ENCODE results near the gene XAF1. TPM values are rescaled to one million over a fixed set of nuclear protein-coding genes. Genes with fewer than 3 reads are reported as not detected.

Gene XAF1
- polyA plus RNA-seq, 1 of the 3 experiments (the other 2 are of a cell fraction), result 0.03 TPM

GRCh38 chr17:6793748-6794493 lies 38.1 kb downstream of the XAF1 start:
- H3K4me1 ChIP-seq (ENCODE audit: control insufficient read depth in 1 of 2, insufficient read depth in 2 of 2, low read depth in 1 of 2, low read length in 1 of 2), result no peaks in the 10 kb centered on the region
- TF ChIP-seq FOXJ3 (CRISPR knock-in tag; IDR thresholded peaks at IDR 0.05), result no peak
- TF ChIP-seq, protein P1, sequence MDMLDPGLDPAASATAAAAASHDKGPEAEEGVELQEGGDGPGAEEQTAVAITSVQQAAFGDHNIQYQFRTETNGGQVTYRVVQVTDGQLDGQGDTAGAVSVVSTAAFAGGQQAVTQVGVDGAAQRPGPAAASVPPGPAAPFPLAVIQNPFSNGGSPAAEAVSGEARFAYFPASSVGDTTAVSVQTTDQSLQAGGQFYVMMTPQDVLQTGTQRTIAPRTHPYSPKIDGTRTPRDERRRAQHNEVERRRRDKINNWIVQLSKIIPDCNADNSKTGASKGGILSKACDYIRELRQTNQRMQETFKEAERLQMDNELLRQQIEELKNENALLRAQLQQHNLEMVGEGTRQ (IDR thresholded peaks at IDR 0.05; ENCODE audit: borderline replicate concordance, low read depth, low read length), result no peak
- no peak for TF ChIP-seq SMC3 (IDR thresholded peaks at IDR 0.05; ENCODE audit: low read depth, low read length)
- TF ChIP-seq NFIC (IDR thresholded peaks at IDR 0.05; ENCODE audit: borderline replicate concordance), result no peak
- TF ChIP-seq RAD21 (IDR thresholded peaks at IDR 0.05; ENCODE audit: low read length), result no peak
- no peak for TF ChIP-seq SIN3A (IDR thresholded peaks at IDR 0.05; ENCODE audit: borderline replicate concordance, low read depth, low read length)
- no peak for TF ChIP-seq EP300 (IDR thresholded peaks at IDR 0.05; ENCODE audit: borderline replicate concordance in 1 of 2, low read depth in 1 of 2, low read length in 1 of 2)
- TF ChIP-seq, protein P2, sequence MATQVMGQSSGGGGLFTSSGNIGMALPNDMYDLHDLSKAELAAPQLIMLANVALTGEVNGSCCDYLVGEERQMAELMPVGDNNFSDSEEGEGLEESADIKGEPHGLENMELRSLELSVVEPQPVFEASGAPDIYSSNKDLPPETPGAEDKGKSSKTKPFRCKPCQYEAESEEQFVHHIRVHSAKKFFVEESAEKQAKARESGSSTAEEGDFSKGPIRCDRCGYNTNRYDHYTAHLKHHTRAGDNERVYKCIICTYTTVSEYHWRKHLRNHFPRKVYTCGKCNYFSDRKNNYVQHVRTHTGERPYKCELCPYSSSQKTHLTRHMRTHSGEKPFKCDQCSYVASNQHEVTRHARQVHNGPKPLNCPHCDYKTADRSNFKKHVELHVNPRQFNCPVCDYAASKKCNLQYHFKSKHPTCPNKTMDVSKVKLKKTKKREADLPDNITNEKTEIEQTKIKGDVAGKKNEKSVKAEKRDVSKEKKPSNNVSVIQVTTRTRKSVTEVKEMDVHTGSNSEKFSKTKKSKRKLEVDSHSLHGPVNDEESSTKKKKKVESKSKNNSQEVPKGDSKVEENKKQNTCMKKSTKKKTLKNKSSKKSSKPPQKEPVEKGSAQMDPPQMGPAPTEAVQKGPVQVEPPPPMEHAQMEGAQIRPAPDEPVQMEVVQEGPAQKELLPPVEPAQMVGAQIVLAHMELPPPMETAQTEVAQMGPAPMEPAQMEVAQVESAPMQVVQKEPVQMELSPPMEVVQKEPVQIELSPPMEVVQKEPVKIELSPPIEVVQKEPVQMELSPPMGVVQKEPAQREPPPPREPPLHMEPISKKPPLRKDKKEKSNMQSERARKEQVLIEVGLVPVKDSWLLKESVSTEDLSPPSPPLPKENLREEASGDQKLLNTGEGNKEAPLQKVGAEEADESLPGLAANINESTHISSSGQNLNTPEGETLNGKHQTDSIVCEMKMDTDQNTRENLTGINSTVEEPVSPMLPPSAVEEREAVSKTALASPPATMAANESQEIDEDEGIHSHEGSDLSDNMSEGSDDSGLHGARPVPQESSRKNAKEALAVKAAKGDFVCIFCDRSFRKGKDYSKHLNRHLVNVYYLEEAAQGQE (IDR thresholded peaks at IDR 0.05; ENCODE audit: low read depth, low read length), result no peak
- TF ChIP-seq JUND (IDR thresholded peaks at IDR 0.05), result no peak
- no peak for TF ChIP-seq TAF1 (IDR thresholded peaks at IDR 0.05; ENCODE audit: borderline replicate concordance, low read depth, low read length)
- TF ChIP-seq FOXM1 (IDR thresholded peaks at IDR 0.05; ENCODE audit: low read depth), result no peak
- no peak for TF ChIP-seq USF1 (IDR thresholded peaks at IDR 0.05; ENCODE audit: borderline replicate concordance, low read depth)
- H3K9me2 ChIP-seq, result no peaks in the 10 kb centered on the region
- H3K79me2 ChIP-seq (ENCODE audit: insufficient read depth), result no peaks in the 10 kb centered on the region
- no peak overlapping the region for H3K9ac ChIP-seq
- ChIA-PET POLR2A (no interaction called here), CTCF (no interaction called here)
- no peak overlapping the region for H3K4me3 ChIP-seq (ENCODE audit: low read depth in 2 of 2, low read length in 1 of 2)
- DNase-seq, result no peak
- peaks cover 48% of the 10 kb centered on the region; the same call in 1 of the 2 replicates for H3K27me3 ChIP-seq (ENCODE audit: insufficient read depth)
- no peaks in the 10 kb centered on the region for H3K9me3 ChIP-seq
- WGBS (ENCODE audit: low lambda C conversion rate), result 8% methylated on average over 5 of the region's 5 CpGs
- H2AFZ ChIP-seq (ENCODE audit: low read depth), result no peak overlapping the region
- no peaks in the 10 kb centered on the region for H4K20me1 ChIP-seq (ENCODE audit: insufficient read depth)
- H3K4me2 ChIP-seq, result no peak overlapping the region
- no peaks in the 10 kb centered on the region for H3K36me3 ChIP-seq (replicated peaks in 1 of 2; ENCODE audit: control insufficient read depth in 1 of 2, insufficient read depth in 2 of 2, low read length in 1 of 2)
- H3F3A ChIP-seq (replicated peaks; ENCODE audit: insufficient read depth), result no peaks in the 10 kb centered on the region
- H3K27ac ChIP-seq (ENCODE audit: low read depth in 2 of 2, low read length in 1 of 2), result no peak overlapping the region

Data from SK-N-SH (cell line).